A549 (cell line): ENCODE results near the gene SLC16A7. TPM values are rescaled to one million over a fixed set of nuclear protein-coding genes. Genes with fewer than 3 reads are reported as not detected.

Experiments
- ATAC-seq, 2 experiments: fragments of 200-7000 bp in 1 of 2; fragments of >200 bp in 1 of 2; cut with Nextera tagmentation in 1 of 2; cut with Tn5 transposase in 1 of 2; 3 replicates each; pipeline versions ENCODE4 v1.8.0 to v1.9.1; 2018 to 2020; ENCODE audit warnings: mild to moderate bottlenecking in 1 of 2, moderate library complexity in 1 of 2
- CTCF ChIA-PET: fragments of 300-600 bp; sonication (Branson Sonifier 250); formaldehyde crosslinking; extraction: SDS; loops from one replicate; lab custom pipeline; 2021; ENCODE audit warnings: antibody characterized with exemption, inconsistent platforms; lab: Yijun Ruan, JAX
- POLR2A ChIA-PET: fragments of 350-600 bp; formaldehyde crosslinking; extraction: SDS; loops from one replicate; lab custom pipeline; 2021; ENCODE audit warnings: antibody characterized with exemption, inconsistent platforms; lab: Yijun Ruan, JAX
- DNase-seq, 2 experiments: peaks; one replicate each; pipeline versions ENCODE4 v3.0.0 to v3.0.0-alpha.2; 2011 to 2016; ENCODE audit warnings: low read depth in 1 of 2, low spot score in 1 of 2
- FAIRE-seq: peaks from 2 replicates; lab custom pipeline; 2011; peaks lifted over from hg19 to GRCh38; lab: Jason Lieb, UNC
- H3K27ac ChIP-seq, 2 experiments: fragments of >200 bp; sonication (Bioruptor Twin); formaldehyde crosslinking; 3 replicates each; pipeline ENCODE4 v1.5.1; 2016 to 2017
- H3K4me1 ChIP-seq: fragments of >200 bp; sonication (Bioruptor Twin); formaldehyde crosslinking; 3 replicates; pipeline ENCODE4 v1.6.1; 2016
- H3K4me2 ChIP-seq: fragments of >200 bp; sonication (Bioruptor Twin); formaldehyde crosslinking; 3 replicates; pipeline ENCODE4 v1.6.1; 2016
- H3K4me3 ChIP-seq: fragments of >200 bp; sonication (Bioruptor Twin); formaldehyde crosslinking; 3 replicates; pipeline ENCODE4 v1.5.1; 2016
- H3K9me3 ChIP-seq: fragments of >200 bp; sonication (Bioruptor Twin); formaldehyde crosslinking; 3 replicates; pipeline ENCODE4 v1.6.1; 2016
- CBX2 ChIP-seq: fragments of 200-600 bp; sonication (generic); IDR thresholded peaks from 2 replicates; pipeline ENCODE4 v1.6.1; 2016; ENCODE audit warnings: low read depth, mild to moderate bottlenecking, borderline replicate concordance
- CBX8 ChIP-seq: fragments of 200-600 bp; sonication (generic); IDR thresholded peaks from 2 replicates; pipeline ENCODE4 v1.6.1; 2016
- CEBPB ChIP-seq, 2 experiments: fragments of >200 bp in 1 of 2; sonication (Bioruptor Twin) in 1 of 2; formaldehyde crosslinking in 1 of 2; IDR thresholded peaks; 2 replicates each; pipeline ENCODE4 v1.6.1; 2012 to 2016
- CHD2 ChIP-seq: fragments of 150-350 bp; IDR thresholded peaks from 2 replicates; pipeline ENCODE4 v1.6.1; 2014; ENCODE audit warnings: low read length; ENCODE audit not compliant: partially characterized antibody
- CHD4 ChIP-seq: fragments of 200-600 bp; sonication (generic); IDR thresholded peaks from 2 replicates; pipeline ENCODE4 v1.6.1; 2016; ENCODE audit warnings: antibody characterized with exemption, mild to moderate bottlenecking, borderline replicate concordance
- ELK1 ChIP-seq: fragments of 150-350 bp; IDR thresholded peaks from 2 replicates; pipeline ENCODE4 v1.6.1; 2014; ENCODE audit warnings: low read depth, mild to moderate bottlenecking, low read length
- ESRRA ChIP-seq: fragments of 150-350 bp; IDR thresholded peaks from 2 replicates; pipeline ENCODE4 v1.6.1; 2014; ENCODE audit warnings: mild to moderate bottlenecking, low read length, borderline replicate concordance
- FOSB ChIP-seq: fragments of 250-450 bp; sonication (Bioruptor Pico); IDR thresholded peaks from 2 replicates; pipeline ENCODE4 v1.5.0; 2020; ENCODE audit warnings: mild to moderate bottlenecking, moderate library complexity
- FOSL2 ChIP-seq, 2 experiments: fragments of 450-650 bp in 1 of 2; fragments of >200 bp in 1 of 2; sonication (Bioruptor Twin) in 1 of 2; formaldehyde crosslinking; IDR thresholded peaks; 2 replicates each; pipeline versions ENCODE4 v1.5.0 to v1.6.1; 2016 to 2020; ENCODE audit warnings: mild to moderate bottlenecking in 1 of 2, moderate library complexity in 1 of 2
- FOXS1 ChIP-seq: fragments of 250-450 bp; sonication (Bioruptor Pico); IDR thresholded peaks from 2 replicates; pipeline ENCODE4 v1.5.0; 2020; ENCODE audit warnings: mild to moderate bottlenecking, moderate library complexity
- GATA3 ChIP-seq: IDR thresholded peaks from 2 replicates; pipeline ENCODE4 v1.6.1; 2012; ENCODE audit warnings: borderline replicate concordance
- HOXA7 ChIP-seq: fragments of 250-450 bp; sonication (Bioruptor Pico); IDR thresholded peaks from 2 replicates; pipeline ENCODE4 v1.5.0; 2020; ENCODE audit warnings: mild to moderate bottlenecking, moderate library complexity
- HOXB13 ChIP-seq: fragments of 250-450 bp; sonication (Bioruptor Pico); IDR thresholded peaks from 2 replicates; pipeline ENCODE4 v1.5.0; 2020; ENCODE audit warnings: low read depth, mild to moderate bottlenecking, moderate library complexity
- HOXB5 ChIP-seq: fragments of 250-450 bp; sonication (Bioruptor Pico); IDR thresholded peaks from 2 replicates; pipeline ENCODE4 v1.5.0; 2020; ENCODE audit warnings: mild to moderate bottlenecking, moderate library complexity
- JUN ChIP-seq, 2 experiments: fragments of >200 bp; sonication (Bioruptor Twin); formaldehyde crosslinking; IDR thresholded peaks; 2 replicates in 1 of 2; 3 replicates in 1 of 2; pipeline ENCODE4 v1.6.1; 2016 to 2017
- JUNB ChIP-seq: fragments of >200 bp; sonication (Bioruptor Twin); formaldehyde crosslinking; IDR thresholded peaks from 2 replicates; pipeline ENCODE4 v1.6.1; 2016
- KDM1A ChIP-seq: fragments of 200-600 bp; sonication (generic); IDR thresholded peaks from 2 replicates; pipeline ENCODE4 v1.6.1; 2016; ENCODE audit warnings: low read depth, mild to moderate bottlenecking
- KDM5A ChIP-seq: fragments of 200-600 bp; sonication (generic); IDR thresholded peaks from 2 replicates; pipeline ENCODE4 v1.6.1; 2016; ENCODE audit warnings: antibody characterized with exemption, mild to moderate bottlenecking
- MAFK ChIP-seq: fragments of 450-650 bp; IDR thresholded peaks from 2 replicates; pipeline ENCODE4 v1.6.1; 2014; ENCODE audit not compliant: partially characterized antibody
- MAZ ChIP-seq: fragments of 150-350 bp; IDR thresholded peaks from 2 replicates; pipeline ENCODE4 v1.6.1; 2014; ENCODE audit warnings: antibody characterized with exemption, low read depth, low read length, borderline replicate concordance
- MYC ChIP-seq: IDR thresholded peaks from 2 replicates; pipeline ENCODE4 v1.6.1; 2012; ENCODE audit warnings: mild to moderate bottlenecking, inconsistent platforms, low read length, improper control_type of control experiment, borderline replicate concordance
- NFE2L2 ChIP-seq: fragments of 150-350 bp; conservative IDR thresholded peaks from 2 replicates; pipeline ENCODE4 v1.6.1; 2014; ENCODE audit warnings: low read length
- POLR2A ChIP-seq: IDR thresholded peaks from 2 replicates; pipeline ENCODE4 v1.6.1; 2012; ENCODE audit warnings: mild to moderate bottlenecking, low read length
- RAD21 ChIP-seq, 2 experiments: fragments of >200 bp in 1 of 2; sonication (Bioruptor Twin) in 1 of 2; formaldehyde crosslinking in 1 of 2; IDR thresholded peaks in 1 of 2; conservative IDR thresholded peaks in 1 of 2; 2 replicates in 1 of 2; 3 replicates in 1 of 2; pipeline ENCODE4 v1.6.1; 2012 to 2018; ENCODE audit warnings: inconsistent platforms in 1 of 2
- RFX5 ChIP-seq: fragments of 450-650 bp; IDR thresholded peaks from 2 replicates; pipeline ENCODE4 v1.7.1; 2014; ENCODE audit warnings: antibody characterized with exemption, mild to moderate bottlenecking, moderate library complexity
- SMC3 ChIP-seq: fragments of >200 bp; sonication (Bioruptor Twin); formaldehyde crosslinking; IDR thresholded peaks from 3 replicates; pipeline ENCODE4 v1.6.1; 2018; ENCODE audit warnings: inconsistent platforms
- TFCP2L1 ChIP-seq: fragments of 250-450 bp; sonication (Bioruptor Pico); IDR thresholded peaks from 2 replicates; pipeline ENCODE4 v1.5.0; 2021; ENCODE audit warnings: mild to moderate bottlenecking
- ZSCAN20 ChIP-seq: fragments of 250-450 bp; sonication (Bioruptor Pico); IDR thresholded peaks from 2 replicates; pipeline ENCODE4 v1.8.0; 2022; ENCODE audit warnings: mild to moderate bottlenecking, moderate library complexity
- WGBS: methylation state at CpG from one replicate; pipeline ENCODE4 v1.1.6; 2017; ENCODE audit errors: missing lambda C conversion rate; 5-methylcytosine and 5-hydroxymethylcytosine counted together
- polyA plus RNA-seq, 4 experiments: library from polyadenylated mRNA; depleted of rRNA in 3 of 4; stranded (reverse); fragments of >200 nt; fragmentation: RNase III in 1 of 4; extraction: RNeasy Plus Mini Kit Qiagen cat#74134 plus additional on column Dnase treatment in 1 of 4; gene quantifications; 2 replicates in 3 of 4; 3 replicates in 1 of 4; pipeline ENCODE4 v1.2.3, GENCODE V29; 2011 to 2017
- TF ChIP-seq, protein P1 (sequence below): fragments of 200-600 bp; sonication (generic); IDR thresholded peaks from 2 replicates; pipeline ENCODE4 v1.6.1; 2016; ENCODE audit warnings: antibody characterized with exemption, mild to moderate bottlenecking, moderate library complexity

Gene SLC16A7
- polyA plus RNA-seq, 2 of the 4 experiments (the other 2 are of a cell fraction), result 0.14 to 0.23 TPM

DNA sequence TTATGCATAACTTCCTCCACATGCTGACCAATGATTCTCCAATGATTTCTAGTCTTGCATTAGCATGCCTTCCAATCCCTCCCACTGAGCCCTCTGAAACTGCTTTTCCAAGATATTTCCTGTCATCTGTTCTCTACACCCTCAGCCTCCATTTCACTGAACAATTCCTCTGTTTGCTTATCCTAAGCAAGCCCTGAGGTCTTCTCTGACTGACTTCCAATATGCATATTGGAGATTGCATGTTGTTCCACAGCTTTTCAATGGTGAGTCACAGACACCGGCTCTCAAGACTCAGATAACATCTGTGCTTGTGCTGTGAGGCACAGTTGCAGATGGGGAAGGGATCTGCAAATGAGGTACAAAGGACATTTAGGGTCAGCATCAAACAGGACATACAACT lies 141.0 kb downstream of the SLC16A7 start:
- no peaks in the 10 kb centered on the region for H3K4me1 ChIP-seq
- TF ChIP-seq FOSB (no peak), KDM1A (no peak), CHD2 (no peak), CEBPB (IDR thresholded peaks at IDR 0.05) (no peak), FOSL2 (IDR thresholded peaks at IDR 0.05) (no peak), FOSL2 (CRISPR knock-in tag; IDR thresholded peaks at IDR 0.05) (no peak), ESRRA (no peak), POLR2A (no peak), GATA3 (no peak), MAFK (no peak), FOXS1 (no peak), MYC (no peak), CBX2 (no peak), HOXB5 (CRISPR knock-in tag) (no peak), NFE2L2 (no peak)
- TF ChIP-seq, protein P1, sequence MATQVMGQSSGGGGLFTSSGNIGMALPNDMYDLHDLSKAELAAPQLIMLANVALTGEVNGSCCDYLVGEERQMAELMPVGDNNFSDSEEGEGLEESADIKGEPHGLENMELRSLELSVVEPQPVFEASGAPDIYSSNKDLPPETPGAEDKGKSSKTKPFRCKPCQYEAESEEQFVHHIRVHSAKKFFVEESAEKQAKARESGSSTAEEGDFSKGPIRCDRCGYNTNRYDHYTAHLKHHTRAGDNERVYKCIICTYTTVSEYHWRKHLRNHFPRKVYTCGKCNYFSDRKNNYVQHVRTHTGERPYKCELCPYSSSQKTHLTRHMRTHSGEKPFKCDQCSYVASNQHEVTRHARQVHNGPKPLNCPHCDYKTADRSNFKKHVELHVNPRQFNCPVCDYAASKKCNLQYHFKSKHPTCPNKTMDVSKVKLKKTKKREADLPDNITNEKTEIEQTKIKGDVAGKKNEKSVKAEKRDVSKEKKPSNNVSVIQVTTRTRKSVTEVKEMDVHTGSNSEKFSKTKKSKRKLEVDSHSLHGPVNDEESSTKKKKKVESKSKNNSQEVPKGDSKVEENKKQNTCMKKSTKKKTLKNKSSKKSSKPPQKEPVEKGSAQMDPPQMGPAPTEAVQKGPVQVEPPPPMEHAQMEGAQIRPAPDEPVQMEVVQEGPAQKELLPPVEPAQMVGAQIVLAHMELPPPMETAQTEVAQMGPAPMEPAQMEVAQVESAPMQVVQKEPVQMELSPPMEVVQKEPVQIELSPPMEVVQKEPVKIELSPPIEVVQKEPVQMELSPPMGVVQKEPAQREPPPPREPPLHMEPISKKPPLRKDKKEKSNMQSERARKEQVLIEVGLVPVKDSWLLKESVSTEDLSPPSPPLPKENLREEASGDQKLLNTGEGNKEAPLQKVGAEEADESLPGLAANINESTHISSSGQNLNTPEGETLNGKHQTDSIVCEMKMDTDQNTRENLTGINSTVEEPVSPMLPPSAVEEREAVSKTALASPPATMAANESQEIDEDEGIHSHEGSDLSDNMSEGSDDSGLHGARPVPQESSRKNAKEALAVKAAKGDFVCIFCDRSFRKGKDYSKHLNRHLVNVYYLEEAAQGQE, result no peak
- no peak for FAIRE-seq
- ATAC-seq, result no peak
- H3K27ac ChIP-seq, result no peak overlapping the region
- ChIA-PET POLR2A (no interaction called here), CTCF (no interaction called here)
- 11% methylated on average over 1 of the region's 1 CpG for WGBS
- DNase-seq, result no peak
- H3K9me3 ChIP-seq, result no peaks in the 10 kb centered on the region; the same call in 2 of the 3 replicates
- no peak overlapping the region for H3K4me2 ChIP-seq
- H3K4me3 ChIP-seq, result no peak overlapping the region

- CTCF ChIA-PET, result no interaction called here
- H3K9me3 ChIP-seq, result no peaks in the 10 kb centered on the region
- no peak overlapping the region for H3K4me3 ChIP-seq
- no peak for FAIRE-seq
- no peak overlapping the region for H3K4me2 ChIP-seq
- POLR2A ChIA-PET, result no interaction called here
- no peak for TF ChIP-seq HOXA7 (CRISPR knock-in tag)
- no peak for TF ChIP-seq NFE2L2
- TF ChIP-seq CBX8, result no peak
- H3K4me1 ChIP-seq, result no peaks in the 10 kb centered on the region
- H3K27ac ChIP-seq, result no peak overlapping the region
- 55% methylated on average over 3 of the region's 3 CpGs for whole genome bisulfite sequencing
- no peak for ATAC-seq
- DNase-seq, result no peak
These were observed 142.1 kb downstream of the SLC16A7 start for GRCh38 chr12:59737725-59738463.

- FAIRE-seq, result no peak
- Histone ChIP-seq H3K9me3 (no peaks in the 10 kb centered on the region), H3K4me2 (no peak overlapping the region), H3K4me3 (no peak overlapping the region), H3K4me1 (no peaks in the 10 kb centered on the region), H3K27ac (no peak overlapping the region)
- WGBS, result 68% methylated on average over 1 of the region's 1 CpG
- no peak for ATAC-seq
- DNase-seq, result no peak
- TF ChIP-seq HOXB5 (CRISPR knock-in tag) (no peak), HOXB13 (CRISPR knock-in tag) (no peak), CHD4 (no peak), JUN (IDR thresholded peaks at IDR 0.05) (no peak), CEBPB (IDR thresholded peaks at IDR 0.05) (no peak), TFCP2L1 (no peak), ELK1 (no peak), KDM5A (no peak), CBX8 (no peak), RAD21 (conservative IDR thresholded peaks at IDR 0.05 in 1 of 2, IDR thresholded peaks at IDR 0.05 in 1 of 2) (no peak), JUNB (no peak), CBX2 (no peak), FOSL2 (IDR thresholded peaks at IDR 0.05) (no peak), FOSL2 (CRISPR knock-in tag; IDR thresholded peaks at IDR 0.05) (no peak), SMC3 (no peak), RFX5 (no peak), ZSCAN20 (no peak), MAZ (no peak), HOXA7 (CRISPR knock-in tag) (no peak), GATA3 (no peak)
- CTCF ChIA-PET, result no interaction called here
- POLR2A ChIA-PET, result no interaction called here
These were observed 147.0 kb downstream of the SLC16A7 start for GRCh38 chr12:59742841-59743240.
